Measurements from ENCODE around the gene COP1.
"Not testable (repeated sequence)": the region's sequence is repeated elsewhere in the genome, so short reads cannot be mapped to it uniquely, and the experiment has no call there.

COP1 gene

DNA sequence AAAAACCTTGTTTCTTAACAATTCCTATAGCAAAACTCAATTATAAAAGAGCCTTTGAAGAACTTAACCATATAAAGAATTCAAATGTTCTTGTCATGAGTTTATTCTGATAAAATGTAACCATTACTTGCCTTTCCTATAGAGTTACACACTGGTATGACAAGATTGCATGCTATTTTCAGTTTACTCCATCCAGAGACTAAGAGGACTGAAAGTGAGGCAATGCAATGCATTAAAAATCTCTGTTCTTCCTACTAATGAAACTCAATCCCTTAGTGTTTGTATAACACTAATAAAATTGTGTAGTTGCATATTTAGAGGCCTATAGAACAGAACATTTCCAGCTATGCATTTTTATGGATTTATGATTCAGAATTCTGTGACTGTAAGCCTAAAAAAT is 88.1 kb downstream of the COP1 start:
- DNase-seq = no peak

DNA sequence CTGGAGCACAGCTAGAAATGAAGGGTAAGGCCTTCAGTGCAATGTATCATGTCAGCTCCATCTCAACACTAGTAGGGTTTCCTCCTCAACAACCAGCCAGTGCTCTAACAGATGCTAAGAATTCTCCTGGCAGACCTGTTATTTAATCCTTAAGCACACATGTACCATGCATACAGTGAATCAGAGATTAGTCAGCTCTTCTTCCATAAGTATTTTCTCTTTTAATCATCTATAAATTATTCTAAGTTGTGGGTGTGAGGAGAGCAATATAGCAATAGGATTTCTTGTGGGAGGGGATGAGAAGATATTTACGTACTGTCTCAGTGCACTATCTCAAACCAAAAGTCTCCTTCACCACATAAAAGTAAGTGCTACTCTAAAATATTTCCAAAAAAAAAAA is 95.3 kb downstream of the COP1 start:
- DNase-seq = no peak

DNA sequence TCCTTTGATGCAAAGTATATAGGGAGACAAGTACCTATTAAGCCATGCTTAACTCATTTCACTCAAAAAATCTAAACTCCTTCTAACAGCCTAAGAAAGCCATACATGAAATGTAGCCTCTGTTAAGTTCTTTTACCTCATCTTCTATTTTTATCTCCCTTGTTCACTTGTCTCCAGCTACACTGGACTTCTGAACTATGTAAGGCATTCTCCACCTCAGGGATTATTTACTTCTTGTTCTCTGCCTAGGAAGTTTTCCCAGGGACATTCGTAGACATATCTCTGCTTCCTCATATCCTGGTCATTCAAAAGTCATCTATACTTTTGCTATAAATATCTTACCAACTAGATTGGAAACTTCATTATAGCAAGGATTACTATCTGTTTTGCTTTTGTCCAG is 96.9 kb downstream of the COP1 start:
- DNase-seq = no peak

DNA sequence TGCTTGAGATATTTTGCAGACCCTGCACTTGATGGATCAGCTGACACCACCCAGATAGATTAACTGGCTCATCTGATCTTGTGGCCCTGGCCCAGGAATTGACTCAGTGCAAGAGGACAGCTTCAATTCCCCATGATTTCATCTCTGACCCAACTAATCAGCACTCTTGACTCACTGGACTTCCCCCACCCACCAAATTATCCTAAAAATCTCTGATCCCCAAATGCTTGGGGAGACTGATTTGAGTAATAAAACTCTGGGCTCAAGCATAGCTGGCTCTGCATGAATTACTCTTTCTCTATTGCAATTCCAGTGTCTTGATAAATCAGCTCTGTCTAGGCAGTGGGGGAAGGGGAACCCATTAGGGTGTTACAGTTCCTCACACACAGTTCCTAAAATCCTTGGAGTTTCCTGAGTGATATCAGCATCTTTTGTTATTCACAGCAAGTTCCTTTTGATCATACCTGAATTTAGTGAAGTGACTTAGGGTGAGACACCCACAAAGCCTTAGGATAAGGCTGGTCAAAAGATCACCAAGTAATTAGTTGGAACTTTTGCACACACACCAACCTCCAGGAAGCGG is 104.2 kb downstream of the COP1 start:
- peak; percentile 26 for DNase-seq

DNA sequence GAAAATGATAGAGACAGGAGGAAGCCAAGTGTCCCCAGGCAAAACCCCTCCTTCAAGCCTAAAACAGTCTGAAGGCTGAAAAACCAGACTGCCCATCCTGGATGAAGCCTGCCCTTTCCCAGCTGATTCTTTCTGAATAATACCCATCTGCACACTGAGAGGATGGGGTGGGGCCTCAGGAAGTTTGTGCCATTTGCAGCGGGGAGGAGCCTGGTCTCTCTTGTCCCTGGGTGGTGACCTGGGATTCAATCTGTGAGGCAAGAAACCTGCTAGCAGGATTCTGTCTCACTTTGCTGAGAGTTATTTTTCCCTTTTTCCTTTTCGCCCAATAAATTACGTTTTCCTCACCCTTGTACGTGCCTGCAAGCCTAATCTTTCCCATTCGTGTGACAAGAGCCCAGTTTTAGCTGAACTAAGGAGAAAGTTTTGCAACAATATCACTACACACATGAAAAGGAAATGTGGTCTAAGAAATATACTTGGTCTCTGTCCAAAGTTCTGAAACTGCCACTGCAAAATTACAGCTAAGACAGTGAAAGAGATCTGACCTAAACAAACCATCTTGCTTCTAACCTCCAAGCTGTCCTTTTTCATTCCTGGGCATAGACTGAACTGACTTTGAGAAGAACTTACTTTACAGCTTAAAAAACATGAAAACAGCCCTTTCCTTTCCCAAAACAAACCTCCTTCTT is 105.0 kb downstream of the COP1 start:
- DNase-seq = no peak

DNA sequence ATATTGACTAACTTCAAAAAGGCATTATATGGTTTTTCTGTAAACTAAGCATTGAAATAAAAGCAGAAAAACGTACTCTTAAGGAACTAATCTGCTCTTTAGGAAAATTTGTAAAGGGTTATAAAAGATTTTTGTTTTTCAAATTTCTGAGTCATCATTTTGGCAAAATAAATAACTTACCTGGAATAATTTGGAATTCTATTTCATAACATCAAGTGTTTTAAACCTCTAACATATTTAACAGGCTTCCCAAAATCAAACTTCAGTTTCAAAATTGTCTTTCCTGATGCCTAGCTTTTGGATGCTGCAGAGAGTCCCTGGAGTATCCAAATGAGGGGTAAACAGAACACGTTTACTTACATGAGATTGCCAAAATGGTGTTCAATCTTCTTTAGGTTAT is 108.5 kb downstream of the COP1 start:
- no peak for DNase-seq

DNA sequence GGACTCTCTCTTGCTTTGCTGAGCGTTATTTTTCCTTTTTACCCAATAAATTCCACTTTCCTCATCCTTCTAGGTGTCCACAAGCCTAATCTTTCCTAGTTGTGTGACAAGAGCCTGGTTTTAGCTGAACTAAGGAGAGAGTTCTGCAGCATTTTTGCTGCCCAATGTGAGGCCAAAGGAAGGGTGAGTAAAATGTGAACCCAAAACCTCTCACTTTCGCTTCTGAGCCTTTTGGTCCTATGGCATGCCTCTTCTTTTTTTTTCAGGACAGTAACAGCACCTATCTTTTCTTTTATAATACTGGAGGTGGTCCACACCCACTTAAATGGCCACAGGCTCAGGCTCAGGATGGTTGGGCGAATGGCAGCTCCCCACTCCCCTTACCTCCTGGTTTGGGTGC is 111.1 kb downstream of the COP1 start:
- peak; percentile 10 for DNase-seq

DNA sequence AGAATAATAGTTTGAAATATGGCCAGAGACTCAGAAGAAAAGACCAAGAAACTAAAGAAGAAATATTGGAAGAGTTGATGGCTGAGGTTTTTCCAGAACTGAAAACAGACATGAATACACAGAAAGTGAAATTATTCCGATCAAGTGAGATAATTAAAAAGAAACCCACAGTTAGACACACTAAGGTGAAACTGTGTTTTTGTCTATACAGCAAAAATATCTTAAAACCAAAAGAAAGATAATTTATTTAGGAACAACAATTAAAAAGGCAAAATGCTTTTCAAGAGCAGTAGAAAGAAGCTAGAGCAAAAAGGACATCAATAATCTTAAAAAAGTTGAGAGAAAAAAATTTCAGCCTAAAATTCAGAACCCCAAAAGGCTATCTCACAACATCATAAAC is 116.3 kb downstream of the COP1 start:
- no peak for DNase-seq

DNA sequence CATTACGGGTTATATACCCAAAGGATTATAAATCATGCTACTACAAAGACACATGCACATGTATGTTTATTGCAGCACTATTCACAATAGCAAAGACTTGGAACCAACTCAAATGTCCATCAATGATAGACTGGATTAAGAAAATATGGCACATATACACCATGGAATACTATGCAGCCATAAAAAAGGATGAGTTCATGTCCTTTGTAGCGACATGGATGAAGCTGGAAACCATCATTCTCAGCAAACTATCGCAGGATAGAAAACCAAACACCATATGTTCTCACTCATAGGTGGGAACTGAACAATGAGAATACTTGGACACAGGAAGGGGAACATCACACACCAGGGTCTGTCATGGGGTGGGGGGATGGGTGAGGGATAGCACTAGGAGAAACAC is 119.3 kb downstream of the COP1 start:
- DNase-seq = not testable (repeated sequence)

DNA sequence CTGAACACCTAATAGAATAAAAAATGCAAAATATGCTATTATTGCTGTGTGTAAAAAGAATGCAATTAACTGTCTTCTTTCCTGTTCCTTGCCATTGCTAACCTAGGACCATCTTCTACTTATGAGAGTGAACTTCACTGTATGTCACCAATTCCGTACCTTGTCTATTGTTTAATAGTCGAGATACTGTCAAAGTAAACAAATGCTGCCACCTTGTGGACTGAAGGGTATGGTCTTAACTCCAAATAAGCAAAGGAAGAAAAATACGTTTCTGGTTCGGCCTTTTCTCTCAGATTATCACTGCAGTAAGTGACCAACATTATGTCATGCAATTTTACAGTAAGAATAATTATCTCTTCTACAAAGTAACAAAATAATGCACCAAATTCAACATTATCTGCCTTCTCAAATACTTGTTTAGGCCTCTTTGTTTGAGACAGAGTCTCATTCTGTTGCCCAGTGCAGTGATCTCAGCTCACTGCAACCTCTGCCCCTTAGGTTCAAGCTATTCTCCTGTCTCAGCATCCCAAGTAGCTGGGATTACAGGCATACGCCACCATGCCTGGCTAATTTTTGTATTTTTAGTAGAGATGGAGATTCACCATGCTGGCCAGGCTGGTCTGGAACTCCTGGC is 133.4 kb downstream of the COP1 start:
- peak; percentile 55 for DNase-seq

DNA sequence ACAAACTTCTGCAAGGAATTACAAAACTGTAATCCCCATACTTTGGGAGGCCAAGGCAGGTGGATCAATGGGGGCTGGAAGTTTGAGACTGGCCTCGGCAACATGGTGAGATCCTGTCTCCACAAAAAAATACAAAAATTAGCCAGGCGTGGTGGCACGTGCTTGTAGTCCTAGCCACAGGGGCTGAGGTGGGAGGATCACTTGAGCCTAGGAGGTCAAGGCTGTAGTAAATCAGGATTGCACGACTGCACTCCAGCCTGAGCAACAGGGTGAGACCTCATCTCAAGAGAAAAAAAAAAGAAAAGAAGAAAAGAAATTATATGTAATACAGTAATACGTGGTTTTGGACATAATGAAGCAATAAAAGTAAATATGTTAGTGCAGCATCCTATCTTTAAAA is 138.2 kb downstream of the COP1 start:
- no peak for DNase-seq

DNA sequence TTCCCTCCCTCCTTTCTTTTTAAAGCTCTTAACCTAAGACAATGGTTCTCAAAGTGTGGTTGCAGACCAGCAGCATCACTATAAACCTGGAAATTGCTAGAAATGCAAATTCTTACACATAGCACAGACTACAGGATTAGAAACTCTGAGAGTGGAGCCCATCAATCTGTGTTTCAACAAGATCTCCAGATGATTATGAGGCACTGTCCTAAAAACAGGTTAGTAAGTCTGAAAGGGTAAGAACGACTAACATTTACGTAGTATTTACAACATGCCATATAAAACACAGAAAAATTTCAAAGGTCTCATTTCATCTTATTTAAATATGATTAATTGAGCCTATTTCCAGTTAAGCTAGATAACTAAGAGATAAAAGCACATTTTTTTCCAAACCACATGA is 138.8 kb downstream of the COP1 start:
- no peak for DNase-seq

DNA sequence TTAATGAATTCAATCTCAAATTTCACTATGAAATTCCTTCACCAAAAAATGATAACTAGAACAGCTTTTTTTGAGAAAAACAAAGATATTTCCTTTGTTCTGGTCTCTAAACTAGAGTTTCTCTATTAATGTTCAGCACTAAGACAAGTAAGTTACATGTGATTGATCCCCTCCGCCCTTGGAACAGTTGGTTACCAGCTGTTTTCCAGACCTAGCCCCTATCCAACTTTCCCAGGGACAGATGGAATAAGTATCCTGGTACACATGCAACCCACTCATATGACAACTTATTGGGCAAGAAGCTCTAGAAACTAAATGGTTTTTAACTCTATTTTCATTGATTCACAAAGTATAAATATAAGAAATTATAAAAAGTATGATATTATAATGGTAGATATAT is 140.4 kb downstream of the COP1 start:
- no peak for DNase-seq

DNA sequence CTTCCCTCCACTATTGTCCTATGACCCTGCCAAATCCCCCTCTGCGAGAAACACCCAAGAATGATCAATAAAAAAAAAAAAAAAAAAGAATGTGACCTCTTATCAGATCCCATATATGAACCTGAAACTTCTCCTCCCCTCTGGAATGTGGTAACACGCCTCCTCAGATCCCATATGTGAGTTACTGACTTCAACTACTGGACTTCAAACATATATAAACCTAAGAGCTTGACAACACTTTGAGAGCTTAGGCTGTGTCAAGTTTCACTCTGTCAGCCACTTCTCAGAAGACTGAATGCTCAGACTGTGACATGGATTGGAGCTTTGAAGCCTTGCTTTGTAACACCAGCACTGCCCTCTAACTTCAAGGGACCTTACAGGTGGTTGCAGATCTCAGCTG is 148.4 kb downstream of the COP1 start:
- DNase-seq = no peak

DNA sequence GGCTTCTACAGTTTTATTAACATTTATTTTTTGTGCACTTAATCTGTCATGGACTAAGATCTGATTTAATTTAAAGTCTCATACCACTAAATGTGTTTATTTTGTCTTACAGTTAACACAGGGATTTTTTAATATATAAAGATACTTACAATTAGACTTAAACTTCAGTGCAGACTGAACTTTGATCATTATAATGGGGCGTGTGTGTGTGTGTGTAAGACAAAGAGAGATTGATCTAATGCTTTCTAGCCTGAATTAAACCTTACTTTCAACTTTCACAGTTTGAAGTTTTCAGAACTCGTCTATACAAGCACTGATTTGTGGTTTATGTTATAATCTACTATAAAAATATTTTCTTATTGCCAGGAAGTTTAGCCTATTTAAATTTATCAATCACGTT is 150.8 kb downstream of the COP1 start:
- no peak for DNase-seq

DNA sequence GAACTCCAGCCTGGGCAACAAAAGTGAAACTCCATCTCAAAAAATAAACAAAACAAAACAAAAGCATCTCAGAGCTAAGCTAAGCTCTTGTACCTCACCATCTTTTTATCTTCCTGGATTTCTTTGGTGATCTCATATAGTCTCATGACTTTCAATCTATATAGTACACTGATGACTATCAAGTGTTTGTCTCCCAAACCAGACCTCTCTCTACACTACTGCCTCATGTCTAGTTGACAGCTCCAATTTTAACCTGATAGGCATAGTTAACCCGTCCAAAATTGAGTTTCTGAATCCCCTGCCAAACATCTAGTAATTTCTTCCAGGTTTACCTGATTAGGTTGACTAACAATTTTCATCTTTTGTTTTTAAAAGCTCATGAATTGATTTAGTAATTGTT is 151.7 kb downstream of the COP1 start:
- no peak for DNase-seq

DNA sequence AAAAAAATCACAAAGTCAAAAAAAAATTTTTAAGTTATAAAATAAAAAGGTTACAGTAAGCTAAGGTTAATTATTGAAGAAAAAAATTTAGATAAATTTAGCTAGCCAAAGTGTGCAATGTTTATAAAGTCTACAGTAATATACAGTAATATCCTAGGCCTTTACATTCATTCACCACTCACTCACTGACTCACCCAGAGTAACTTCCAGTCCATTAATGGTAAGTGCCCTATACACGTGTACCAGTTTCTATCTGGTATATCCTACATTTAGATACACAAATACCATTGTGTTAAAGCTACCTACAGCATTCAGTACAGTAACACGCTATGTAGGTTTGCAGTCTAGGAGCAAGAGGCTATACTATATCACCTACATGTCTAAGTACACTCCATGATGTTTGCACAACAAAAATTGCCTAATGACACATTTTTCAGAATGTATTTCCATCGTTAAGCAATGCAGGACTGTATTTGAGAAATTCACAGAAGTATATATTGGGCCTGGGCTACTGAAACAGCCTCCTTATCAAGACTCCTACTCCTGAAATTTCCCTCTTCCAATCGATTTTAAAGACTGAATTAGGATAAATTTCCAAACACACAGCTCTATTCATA is 155.1 kb downstream of the COP1 start:
- DNase-seq = no peak

DNA sequence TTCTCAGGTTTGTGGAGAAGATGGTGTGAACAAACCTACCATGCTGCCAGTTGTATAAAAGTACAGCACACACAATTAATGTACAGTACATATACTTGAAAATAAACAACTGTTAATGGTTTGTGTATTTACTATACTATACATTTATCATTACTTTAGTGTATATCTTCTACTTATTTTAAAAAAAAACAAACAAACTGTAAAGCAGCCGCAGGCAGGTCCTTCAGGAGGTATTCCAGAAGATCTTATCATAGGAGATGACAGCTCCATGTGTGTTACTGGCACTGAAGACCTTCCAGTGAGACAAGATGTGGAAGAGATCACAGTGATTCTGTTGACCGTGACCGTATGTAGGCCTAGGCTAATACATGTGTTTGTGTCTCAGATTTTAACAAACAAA is 155.7 kb downstream of the COP1 start:
- no peak for DNase-seq

DNA sequence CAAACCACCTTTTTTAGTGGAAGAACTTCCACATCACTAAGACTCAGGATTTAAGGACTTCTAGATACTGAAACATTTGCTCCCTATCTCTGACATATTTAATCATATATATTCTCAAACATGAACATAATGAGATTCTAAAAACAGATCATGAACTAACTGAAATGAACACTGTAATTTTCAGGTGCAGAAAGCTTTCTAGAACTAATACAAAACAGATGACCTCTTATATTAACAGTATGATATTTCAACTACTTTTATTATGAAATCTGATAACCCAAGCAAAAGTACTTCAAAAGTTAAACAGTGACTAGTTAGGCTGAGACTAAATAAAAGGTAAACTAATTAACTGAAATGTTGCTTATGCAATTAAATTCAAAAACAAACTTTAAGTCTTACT is 157.5 kb downstream of the COP1 start:
- DNase-seq = no peak

DNA sequence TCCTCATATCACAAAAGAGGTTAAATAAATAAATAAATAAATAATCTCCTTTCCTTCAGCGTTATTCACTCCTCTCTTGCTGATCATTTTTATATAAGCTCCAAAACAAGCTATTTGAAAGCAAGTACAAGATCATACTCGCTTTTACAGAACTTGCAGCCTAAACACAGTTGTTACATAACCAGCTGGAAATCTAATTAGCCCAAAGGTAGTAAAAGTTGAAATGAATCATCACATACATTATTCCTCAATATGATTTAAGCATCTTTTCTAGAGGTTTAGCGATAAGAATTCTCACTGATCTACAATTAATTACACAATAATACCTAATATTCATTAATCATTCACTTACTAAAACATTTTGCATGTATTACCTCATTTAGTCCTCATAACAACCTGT is 160.2 kb downstream of the COP1 start:
- DNase-seq = no peak

DNA sequence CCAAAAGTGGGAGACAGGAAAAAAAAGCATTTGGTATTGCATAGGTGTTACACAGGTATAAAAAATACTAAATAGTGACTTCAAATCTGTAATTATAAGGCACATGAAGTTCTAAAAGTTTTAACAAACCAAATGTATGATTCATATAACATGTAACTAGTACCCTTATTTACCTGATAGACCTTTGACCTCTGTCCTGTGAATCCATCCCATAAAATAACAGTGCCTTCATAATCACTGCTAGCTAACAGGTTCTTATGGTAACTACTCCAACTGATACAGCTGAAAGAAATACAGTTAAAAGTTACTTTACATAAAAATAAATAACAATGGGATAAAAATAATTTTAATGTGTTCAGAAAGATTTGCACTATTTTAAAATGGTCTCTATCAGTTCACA is 163.5 kb downstream of the COP1 start:
- no peak for DNase-seq

DNA sequence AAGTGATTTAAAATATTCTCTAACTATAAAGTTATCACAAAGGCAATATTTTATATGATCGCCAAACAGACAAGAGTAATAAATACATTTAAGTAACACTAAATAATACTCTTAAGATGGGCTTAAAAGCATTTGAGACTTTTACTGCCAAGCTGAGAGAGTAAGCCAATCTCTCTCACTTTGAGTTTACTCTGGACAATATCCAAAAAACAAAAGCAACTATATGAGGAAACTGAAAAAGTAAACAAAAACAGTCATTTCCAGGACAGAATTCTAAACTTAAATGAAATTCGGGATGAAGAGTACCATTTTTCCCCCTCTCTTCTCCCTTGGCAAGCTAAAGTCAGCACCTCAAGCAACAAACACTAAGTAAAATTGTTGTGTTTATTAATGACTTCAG is 173.2 kb downstream of the COP1 start:
- no peak for DNase-seq

DNA sequence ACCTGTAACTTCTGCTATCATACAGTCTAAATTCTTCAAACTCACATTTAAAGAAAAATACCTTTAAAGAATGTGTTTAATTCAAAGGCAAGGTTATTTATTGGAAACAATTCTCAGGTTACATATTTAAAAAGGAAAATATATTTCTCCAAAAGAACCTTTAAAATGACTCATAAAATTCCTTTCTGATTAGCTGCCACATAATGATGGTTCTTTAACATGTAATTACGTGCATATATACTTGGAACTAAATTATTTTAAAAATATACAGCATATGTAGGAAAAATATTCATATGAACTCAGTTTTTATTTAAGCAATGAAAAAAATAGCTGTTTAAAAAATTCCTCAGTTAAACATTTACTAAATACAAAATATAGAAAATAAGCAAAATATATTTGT is 173.6 kb downstream of the COP1 start:
- no peak for DNase-seq

DNA sequence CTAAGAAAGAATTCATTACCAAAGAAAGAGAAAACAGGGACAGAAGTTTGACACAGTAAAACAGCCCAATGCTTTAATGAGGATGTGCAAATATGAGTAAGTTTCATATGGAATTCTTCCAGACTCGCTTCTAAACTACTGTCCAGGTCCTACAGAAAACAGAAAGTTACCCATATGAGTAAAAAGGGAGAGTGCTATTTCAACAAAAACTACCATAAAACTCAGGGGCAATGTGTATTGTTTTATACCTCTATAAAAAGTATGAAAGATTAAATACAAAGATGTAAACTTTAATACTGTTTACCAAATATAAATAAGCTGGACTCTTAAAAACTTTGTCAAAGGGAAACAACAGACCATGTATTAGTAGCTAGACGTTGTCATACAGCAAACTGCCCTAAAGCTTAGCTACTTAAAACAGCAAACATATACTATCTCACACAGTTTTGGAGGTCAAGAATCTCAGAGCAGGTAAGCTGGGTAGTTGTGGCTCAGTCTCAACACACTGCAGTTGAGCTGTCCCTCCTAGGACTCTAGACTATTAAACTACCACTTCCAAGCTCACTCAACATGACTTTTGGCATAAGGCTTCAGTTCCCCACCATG is 174.9 kb downstream of the COP1 start:
- DNase-seq = no peak

All from activated CD4-positive, alpha-beta T cell treated with anti-CD3 and anti-CD28 coated beads, Interleukin-10, Interleukin-2, amounts not matched to agents 100 ng/mL and 50 ng/mL, durations not matched to agents 16 hours and 8 hours (primary cell).